ENCODE results near the gene SFXN3. TPM values are rescaled to one million over a fixed set of nuclear protein-coding genes. Genes with fewer than 3 reads are reported as not detected.

Gene SFXN3
- total RNA-seq, 6 donors from 2014 or later: 59.6 to 360 (median 100) TPM

DNA sequence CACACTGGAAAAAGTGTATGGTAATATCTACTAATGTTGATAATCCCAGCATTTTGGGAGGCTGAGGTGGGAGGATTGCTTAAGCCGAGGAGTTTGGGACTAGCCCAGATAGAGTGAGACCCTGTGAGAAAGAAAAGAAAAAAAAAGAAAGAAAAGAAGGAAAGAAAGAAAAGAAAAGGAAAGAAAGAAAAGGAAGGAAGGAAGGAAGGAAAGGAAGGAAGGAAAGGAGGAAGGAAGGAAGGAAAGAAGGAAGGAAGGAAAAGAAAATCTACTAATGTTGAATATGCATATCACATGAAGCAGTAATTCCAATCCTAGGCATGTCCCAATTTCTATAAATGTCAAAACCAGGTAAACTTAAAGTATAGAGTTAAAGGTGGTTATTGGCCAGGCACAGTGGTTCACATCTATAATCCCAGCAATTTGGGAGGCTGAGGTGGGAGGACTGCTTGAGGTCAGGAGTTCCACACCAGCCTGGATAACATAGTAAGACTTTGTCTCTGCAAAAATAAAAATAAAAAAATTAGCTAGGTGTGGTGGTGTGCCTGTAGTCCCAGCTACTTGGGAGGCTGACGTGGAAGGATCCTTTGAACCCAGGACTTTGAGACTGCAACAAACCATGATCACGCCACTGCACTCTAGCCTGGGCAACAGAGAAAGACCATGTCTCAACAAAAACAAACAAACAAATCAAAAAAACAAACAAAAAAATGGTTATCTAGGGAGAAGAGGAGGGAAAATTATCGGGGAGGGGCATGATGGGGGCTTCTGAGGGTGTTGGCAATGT lies 25.5 kb downstream of the SFXN3 start:
- H3K9me3 ChIP-seq: no peaks in the 10 kb centered on the region
- H3K4me1 ChIP-seq: peaks cover 8 to 17% (median 13%) of the 10 kb centered on the region in 4 donors
- no peak overlapping the region for H3K27ac ChIP-seq
- ATAC-seq (ENCODE audit: low FRiP score in 2 of 2): no peak
- TF ChIP-seq POLR2A (IDR thresholded peaks at IDR 0.05) (no peak), POLR2AphosphoS5 (IDR thresholded peaks at IDR 0.05) (no peak)
- no peaks in the 10 kb centered on the region for H3K36me3 ChIP-seq
- H3K27me3 ChIP-seq: no peaks in the 10 kb centered on the region
- 96% methylated on average over 4 of the region's 4 CpGs for WGBS, 2 donors
- DNase-seq: no peak
- no peak overlapping the region for H3K4me3 ChIP-seq

DNA sequence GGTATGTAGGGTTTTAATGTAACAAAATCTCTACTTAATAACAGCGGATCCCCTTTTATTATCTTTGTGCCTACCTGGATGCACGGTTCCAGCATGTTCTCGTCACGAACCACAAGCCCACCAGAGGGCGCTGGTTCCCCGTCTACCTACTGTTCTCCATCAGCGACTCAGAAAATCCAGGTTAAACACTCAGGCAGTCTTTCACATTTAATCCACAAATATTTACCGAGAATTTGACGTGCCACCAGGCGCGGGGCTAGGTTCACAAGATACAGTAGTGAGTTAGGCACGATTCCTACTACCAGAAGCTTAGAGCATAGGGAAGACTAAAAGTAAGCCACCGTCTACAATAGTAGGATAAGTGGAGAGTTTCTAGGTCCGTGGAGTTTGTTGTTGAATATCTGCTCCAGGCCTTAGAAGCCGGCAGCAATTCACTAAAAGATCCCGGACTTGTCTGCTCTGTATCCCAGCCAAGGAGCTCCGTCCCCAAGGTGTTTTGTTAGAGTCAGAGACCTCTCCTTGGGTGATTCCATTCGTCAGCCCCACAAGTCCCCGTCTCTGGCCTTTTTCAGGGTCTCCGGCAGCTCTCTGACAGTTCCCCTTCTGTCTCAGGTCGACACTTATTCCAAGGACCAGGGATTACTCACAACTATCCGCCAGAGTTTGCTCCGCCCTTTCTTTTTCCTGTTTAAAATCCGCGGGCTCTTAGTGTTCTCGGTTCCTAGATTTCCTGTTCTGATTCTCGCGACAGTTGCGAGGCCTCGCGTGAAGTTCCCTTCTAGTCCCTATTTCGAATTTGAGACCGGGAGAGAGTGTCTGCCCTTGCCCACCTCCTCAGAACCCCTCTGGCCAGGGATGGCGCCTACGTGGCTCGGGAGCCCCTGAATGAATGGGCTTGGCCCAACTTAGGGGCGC lies 29.3 kb downstream of the SFXN3 start:
- ATAC-seq (ENCODE audit: low FRiP score in 2 of 2): peak; percentile 86 to 87

DNA sequence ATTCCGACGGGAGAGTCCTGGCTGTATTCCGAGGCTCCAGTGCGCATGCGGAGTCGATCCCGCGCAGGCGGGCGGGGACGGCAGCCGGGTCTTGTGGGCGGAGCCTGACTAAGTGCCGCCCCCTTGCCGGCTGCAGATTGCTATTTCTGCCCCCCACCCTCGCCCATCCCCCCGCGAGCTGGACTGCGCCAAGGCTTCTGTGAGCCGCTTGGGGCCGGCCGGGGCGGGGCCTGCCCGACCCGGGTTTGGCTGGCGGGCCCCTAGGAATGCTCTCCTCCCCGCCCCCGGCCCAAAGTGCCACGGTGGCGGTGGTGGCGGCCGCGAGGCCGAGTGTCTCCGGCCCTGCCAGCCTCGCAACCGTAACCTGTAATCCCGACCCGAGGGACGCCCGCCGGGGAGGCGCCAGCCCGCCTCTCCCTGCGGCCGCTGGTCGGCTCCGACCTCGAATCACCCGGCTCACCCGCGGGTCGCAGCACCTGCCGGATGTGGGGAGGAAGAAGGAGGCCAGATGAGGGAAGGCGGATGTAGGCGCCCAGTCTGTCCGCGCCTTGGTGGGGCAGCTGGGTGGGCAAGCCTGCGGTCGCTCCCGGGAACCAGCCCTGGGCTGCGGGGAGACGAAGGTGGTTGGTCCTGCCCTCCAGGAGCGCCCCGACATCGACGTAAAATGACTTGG lies 30.1 kb downstream of the SFXN3 start:
- Histone ChIP-seq H3K27me3 (peaks cover 0 to 10% (median 5%) of the 10 kb centered on the region in 4 donors), H3K36me3 (no peaks in the 10 kb centered on the region), H3K27ac (peak overlapping the region; percentile 96 to 98 (median 98)), H3K9me3 (no peaks in the 10 kb centered on the region), H3K4me3 (peak overlapping the region; percentile 51 to 78 (median 64)), H3K4me1 (peaks cover 39 to 61% (median 47%) of the 10 kb centered on the region in 4 donors)
- peak; percentile 94 for ATAC-seq (ENCODE audit: low FRiP score in 2 of 2)
- peak; percentile 97 for DNase-seq
- 0 to 2% methylated on average over 15 to 48 of the region's 67 CpGs for WGBS, 2 donors
- peak; percentile 13 to 76 for TF ChIP-seq POLR2AphosphoS5 (IDR thresholded peaks at IDR 0.05)
- peak in 2 of 4 donors; percentile 80 to 86 for TF ChIP-seq POLR2A (IDR thresholded peaks at IDR 0.05)
- TF ChIP-seq EP300 (IDR thresholded peaks at IDR 0.05): peak in 1 of 4 donors; percentile 21
- TF ChIP-seq, protein P1, sequence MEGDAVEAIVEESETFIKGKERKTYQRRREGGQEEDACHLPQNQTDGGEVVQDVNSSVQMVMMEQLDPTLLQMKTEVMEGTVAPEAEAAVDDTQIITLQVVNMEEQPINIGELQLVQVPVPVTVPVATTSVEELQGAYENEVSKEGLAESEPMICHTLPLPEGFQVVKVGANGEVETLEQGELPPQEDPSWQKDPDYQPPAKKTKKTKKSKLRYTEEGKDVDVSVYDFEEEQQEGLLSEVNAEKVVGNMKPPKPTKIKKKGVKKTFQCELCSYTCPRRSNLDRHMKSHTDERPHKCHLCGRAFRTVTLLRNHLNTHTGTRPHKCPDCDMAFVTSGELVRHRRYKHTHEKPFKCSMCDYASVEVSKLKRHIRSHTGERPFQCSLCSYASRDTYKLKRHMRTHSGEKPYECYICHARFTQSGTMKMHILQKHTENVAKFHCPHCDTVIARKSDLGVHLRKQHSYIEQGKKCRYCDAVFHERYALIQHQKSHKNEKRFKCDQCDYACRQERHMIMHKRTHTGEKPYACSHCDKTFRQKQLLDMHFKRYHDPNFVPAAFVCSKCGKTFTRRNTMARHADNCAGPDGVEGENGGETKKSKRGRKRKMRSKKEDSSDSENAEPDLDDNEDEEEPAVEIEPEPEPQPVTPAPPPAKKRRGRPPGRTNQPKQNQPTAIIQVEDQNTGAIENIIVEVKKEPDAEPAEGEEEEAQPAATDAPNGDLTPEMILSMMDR (IDR thresholded peaks at IDR 0.05): peak in 3 of 6 experiments; percentile 6 to 32 (median 6)

More for the DNA sequence above, 29.3 kb downstream of the SFXN3 start:
- Histone ChIP-seq H3K4me1 (peaks cover 32 to 53% (median 39%) of the 10 kb centered on the region in 4 donors), H3K27ac (peak overlapping the region; percentile 96 to 98 (median 98)), H3K27me3 (peaks cover 0 to 8% (median 5%) of the 10 kb centered on the region in 4 donors), H3K9me3 (no peaks in the 10 kb centered on the region), H3K36me3 (no peaks in the 10 kb centered on the region), H3K4me3 (peak overlapping the region; percentile 51 to 78 (median 64))
- 0 to 1% methylated on average over 36 to 37 of the region's 37 CpGs for WGBS, 2 donors
- TF ChIP-seq, protein P1 (IDR thresholded peaks at IDR 0.05): peak; percentile 65 to 81 (median 78)
- TF ChIP-seq POLR2AphosphoS5 (IDR thresholded peaks at IDR 0.05) (peak in 1 of 2 donors; percentile 55), POLR2A (IDR thresholded peaks at IDR 0.05) (no peak)
- peak in 1 of 2 donors; percentile 94 for DNase-seq

DNA sequence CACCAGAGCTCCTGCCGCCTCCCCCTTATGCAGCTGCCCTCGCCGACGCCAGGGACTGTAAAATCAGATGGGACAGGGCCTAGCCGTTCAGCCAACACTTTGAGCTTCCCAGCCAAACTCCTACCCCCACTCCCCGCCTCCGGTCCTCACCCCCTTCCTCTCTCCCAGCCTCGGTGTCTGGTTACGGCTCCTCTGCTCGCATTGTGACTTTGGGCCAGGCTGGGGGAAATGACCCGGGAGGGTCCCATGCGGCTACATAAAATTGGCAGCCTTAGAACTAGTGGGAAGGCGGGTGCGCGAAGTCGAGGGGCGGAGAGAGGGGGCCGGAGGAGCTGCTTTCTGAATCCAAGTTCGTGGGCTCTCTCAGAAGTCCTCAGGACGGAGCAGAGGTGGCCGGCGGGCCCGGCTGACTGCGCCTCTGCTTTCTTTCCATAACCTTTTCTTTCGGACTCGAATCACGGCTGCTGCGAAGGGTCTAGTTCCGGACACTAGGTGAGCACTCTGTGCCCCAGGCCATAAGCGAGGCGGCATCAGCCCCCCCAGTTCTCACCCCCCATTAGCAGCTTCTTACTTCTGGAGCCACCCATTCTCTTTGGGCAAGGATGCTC lies 30.7 kb downstream of the SFXN3 start, which contains the start of gene KAZALD1:
KAZALD1 (plus strand) TSS at position 366 of the 608 bp plus-strand sequence. CDS start 604 bp downstream, outside the sequence.
- Histone ChIP-seq H3K27me3 (peaks cover 0 to 13% (median 5%) of the 10 kb centered on the region in 4 donors), H3K36me3 (no peaks in the 10 kb centered on the region), H3K4me1 (peaks cover 46 to 68% (median 54%) of the 10 kb centered on the region in 4 donors), H3K27ac (peak within 1 kb of the TSS; percentile 96 to 98 (median 98)), H3K4me3 (peak within 1 kb of the TSS; percentile 51 to 78 (median 64)), H3K9me3 (no peaks in the 10 kb centered on the region)
- DNase-seq (peak; percentile 32 to 84), ATAC-seq (ENCODE audit: low FRiP score in 2 of 2) (peak in 1 of 2 donors; percentile 44)
- WGBS, 2 donors: 35 to 54% methylated on average over 28 to 31 of the region's 31 CpGs
- TF ChIP-seq POLR2AphosphoS5 (IDR thresholded peaks at IDR 0.05) (no peak), EP300 (IDR thresholded peaks at IDR 0.05) (no peak), POLR2A (IDR thresholded peaks at IDR 0.05) (no peak)
- TF ChIP-seq, protein P1 (IDR thresholded peaks at IDR 0.05): no peak

Measured in upper lobe of left lung (tissue), 6 donors.